ENCODE results near the gene RPS6KA5.

DNA sequence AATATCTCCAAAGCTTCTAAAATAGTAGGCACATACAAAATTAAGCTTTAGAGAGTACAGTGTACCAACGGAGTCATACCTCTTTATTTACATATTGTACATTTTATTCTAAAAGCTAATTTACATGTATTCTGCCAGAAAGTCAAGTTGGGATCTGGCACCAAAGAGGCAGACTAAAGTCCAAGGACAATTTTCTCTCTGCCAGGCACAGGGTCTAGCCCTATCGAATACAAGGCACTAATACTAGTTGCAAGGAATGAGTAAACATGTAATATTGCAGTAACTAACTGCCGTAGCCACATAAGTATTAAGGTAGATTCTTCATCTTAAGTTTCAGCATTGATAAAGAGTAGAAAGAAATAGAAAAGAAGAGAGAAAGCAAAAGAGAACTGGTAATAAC lies 93.9 kb downstream of the RPS6KA5 start:
- TF ChIP-seq POLR2A (IDR thresholded peaks at IDR 0.05; ENCODE audit: low read depth, low read length), result no peak
- TF ChIP-seq POLR2AphosphoS5 (IDR thresholded peaks at IDR 0.05; ENCODE audit: low read depth, low read length), result no peak
- TF ChIP-seq SPI1 (IDR thresholded peaks at IDR 0.05; ENCODE audit: low read depth, low read length), result no peak
- no peak for TF ChIP-seq TAF1 (IDR thresholded peaks at IDR 0.05; ENCODE audit: low read depth, low read length)
- TF ChIP-seq PAX5 (IDR thresholded peaks at IDR 0.05; ENCODE audit: insufficient read depth, low read length, severe bottlenecking), result no peak
- no peak for TF ChIP-seq POU2F2 (IDR thresholded peaks at IDR 0.05; ENCODE audit: low read depth, low read length)
